Sigmoid colon (tissue), 7 donors: ENCODE results near the gene VDAC1. TPM values are rescaled to one million over a fixed set of nuclear protein-coding genes. Genes with fewer than 3 reads are reported as not detected.

ENCODE experiments used
- DNase-seq: peaks from one replicate; pipeline ENCODE4 v3.0.0-alpha.2; 2019
- H3K27ac ChIP-seq, 4 donors: fragments of 200-600 bp; sonication (generic); one replicate each; pipeline ENCODE4 v1.5.1; 2016 to 2019; ENCODE audit warnings: mild to moderate bottlenecking in 1 of 4
- H3K27me3 ChIP-seq, 3 donors: fragments of 200-600 bp; sonication (generic); one replicate each; pipeline ENCODE4 v1.5.1; 2019; ENCODE audit warnings: mild to moderate bottlenecking in 1 of 3
- H3K36me3 ChIP-seq, 4 donors: fragments of 200-600 bp; sonication (generic); one replicate each; pipeline ENCODE4 v1.5.1; 2016 to 2019
- H3K4me1 ChIP-seq, 4 donors: fragments of 200-600 bp; sonication (generic); one replicate each; pipeline ENCODE4 v1.5.1; 2017 to 2019
- H3K4me3 ChIP-seq, 4 donors: fragments of 200-600 bp; sonication (generic); one replicate each; pipeline ENCODE4 v1.5.1; 2017 to 2019; ENCODE audit warnings: mild to moderate bottlenecking in 2 of 4, moderate library complexity in 1 of 4
- H3K9me3 ChIP-seq, 4 donors: fragments of 200-600 bp in 3 of 4; sonication (generic) in 3 of 4; one replicate each; pipeline versions ENCODE4 v1.5.1 to v1.6.1; 2013 to 2019
- EP300 ChIP-seq, 4 donors: sonication (generic); formaldehyde crosslinking; IDR thresholded peaks; one replicate each; pipeline ENCODE4 v1.6.1; 2017; ENCODE audit warnings: antibody characterized with exemption in 4 of 4
- POLR2A ChIP-seq, 2 donors: fragments of 450-650 bp; IDR thresholded peaks; one replicate each; pipeline ENCODE4 v1.6.1; 2016; ENCODE audit warnings: antibody characterized with exemption in 2 of 2, mild to moderate bottlenecking in 2 of 2, moderate library complexity in 2 of 2
- POLR2AphosphoS5 ChIP-seq, 4 donors: sonication (generic); formaldehyde crosslinking; IDR thresholded peaks; one replicate each; pipeline ENCODE4 v1.6.1; 2017; ENCODE audit warnings: antibody characterized with exemption in 4 of 4
- WGBS, 2 donors: extraction: QIAGEN DNeasy Blood & Tissue Kit; methylation state at CpG; one replicate each; pipeline ENCODE4 v1.1.7; 2013; 5-methylcytosine and 5-hydroxymethylcytosine counted together
- intact Hi-C: fragments of 100-400 bp; cut with DNase I; formaldehyde crosslinking; loops from one replicate; pipeline ENCODE4 v1.15.1; 2023
- polyA plus RNA-seq, 3 donors: library from polyadenylated mRNA; stranded (reverse); fragments of 200-250 nt; gene quantifications; one replicate each; pipeline ENCODE4 v1.2.3, GENCODE V29; 2013
- total RNA-seq, 4 donors: library from RNA; depleted of rRNA; stranded (reverse); fragments of >200 nt; gene quantifications; one replicate each; pipeline ENCODE4 v1.1.0, GENCODE V29; 2016
- TF ChIP-seq, protein P1 (sequence below), 4 experiments: fragments of 450-650 bp in 3 of 4; fragments of 200-600 bp in 1 of 4; IDR thresholded peaks; one replicate each; pipeline ENCODE4 v1.5.1; 2016 to 2019; ENCODE audit warnings: antibody characterized with exemption in 4 of 4, mild to moderate bottlenecking in 3 of 4, moderate library complexity in 2 of 4
- donor health status: healthy with polysubstance abuse.
- donor health status: Bipolar disorder and iron deficiency.
- donor health status: healthy.

VDAC1 gene
- total and polyA plus RNA-seq, 7 donors: 71.3 to 361 (median 99.2) TPM

GRCh38 chr5:134029156-134029555 lies 24.4 kb upstream of the VDAC1 start:
- TF ChIP-seq POLR2AphosphoS5 (IDR thresholded peaks at IDR 0.05) (no peak), EP300 (IDR thresholded peaks at IDR 0.05) (no peak)
- TF ChIP-seq, protein P1, sequence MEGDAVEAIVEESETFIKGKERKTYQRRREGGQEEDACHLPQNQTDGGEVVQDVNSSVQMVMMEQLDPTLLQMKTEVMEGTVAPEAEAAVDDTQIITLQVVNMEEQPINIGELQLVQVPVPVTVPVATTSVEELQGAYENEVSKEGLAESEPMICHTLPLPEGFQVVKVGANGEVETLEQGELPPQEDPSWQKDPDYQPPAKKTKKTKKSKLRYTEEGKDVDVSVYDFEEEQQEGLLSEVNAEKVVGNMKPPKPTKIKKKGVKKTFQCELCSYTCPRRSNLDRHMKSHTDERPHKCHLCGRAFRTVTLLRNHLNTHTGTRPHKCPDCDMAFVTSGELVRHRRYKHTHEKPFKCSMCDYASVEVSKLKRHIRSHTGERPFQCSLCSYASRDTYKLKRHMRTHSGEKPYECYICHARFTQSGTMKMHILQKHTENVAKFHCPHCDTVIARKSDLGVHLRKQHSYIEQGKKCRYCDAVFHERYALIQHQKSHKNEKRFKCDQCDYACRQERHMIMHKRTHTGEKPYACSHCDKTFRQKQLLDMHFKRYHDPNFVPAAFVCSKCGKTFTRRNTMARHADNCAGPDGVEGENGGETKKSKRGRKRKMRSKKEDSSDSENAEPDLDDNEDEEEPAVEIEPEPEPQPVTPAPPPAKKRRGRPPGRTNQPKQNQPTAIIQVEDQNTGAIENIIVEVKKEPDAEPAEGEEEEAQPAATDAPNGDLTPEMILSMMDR (IDR thresholded peaks at IDR 0.05): no peak
- H3K9me3 ChIP-seq: no peaks in the 10 kb centered on the region
- no peaks in the 10 kb centered on the region for H3K36me3 ChIP-seq
- no peak overlapping the region for H3K4me3 ChIP-seq
- no peaks in the 10 kb centered on the region for H3K4me1 ChIP-seq
- 55 to 90% methylated on average over 2 of the region's 2 CpGs for WGBS, 2 donors
- no peak for DNase-seq
- H3K27ac ChIP-seq: no peak overlapping the region
- intact Hi-C loops: no loop called here
- no peaks in the 10 kb centered on the region for H3K27me3 ChIP-seq

DNA sequence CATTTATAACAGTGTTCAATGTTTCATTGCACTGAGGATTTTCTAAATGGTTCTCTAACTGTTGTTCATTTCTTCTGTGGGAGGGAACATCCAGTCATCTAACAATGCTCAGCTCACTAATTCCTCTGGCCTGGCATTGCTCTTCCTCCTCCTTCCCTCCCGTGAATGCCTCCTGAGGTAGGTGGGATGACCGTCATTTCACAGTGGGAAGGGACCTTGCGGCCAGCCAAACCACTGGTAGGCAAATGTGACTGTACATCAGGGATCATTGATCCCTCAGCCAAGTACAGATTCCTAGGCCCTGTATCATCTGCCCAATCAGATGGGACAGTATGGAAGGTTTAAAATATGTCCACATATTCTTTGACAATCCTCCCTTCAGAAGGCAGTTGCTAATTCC lies 23.7 kb upstream of the VDAC1 start:
- 96 to 98% methylated on average over 3 of the region's 3 CpGs for WGBS, 2 donors
- no peak for DNase-seq
- H3K27ac ChIP-seq: no peak overlapping the region

GRCh38 chr5:134027288-134027615 lies 22.5 kb upstream of the VDAC1 start:
- WGBS, 2 donors: 93 to 95% methylated on average over 5 of the region's 5 CpGs
- no peak for DNase-seq
- H3K27ac ChIP-seq: no peak overlapping the region
- no peak overlapping the region for H3K4me3 ChIP-seq
- TF ChIP-seq EP300 (IDR thresholded peaks at IDR 0.05) (no peak), POLR2A (IDR thresholded peaks at IDR 0.05) (no peak), POLR2AphosphoS5 (IDR thresholded peaks at IDR 0.05) (no peak)
- TF ChIP-seq, protein P1 (IDR thresholded peaks at IDR 0.05): no peak
- H3K36me3 ChIP-seq: no peaks in the 10 kb centered on the region
- H3K9me3 ChIP-seq: no peaks in the 10 kb centered on the region
- intact Hi-C loops: no loop called here
- H3K27me3 ChIP-seq: no peaks in the 10 kb centered on the region
- no peaks in the 10 kb centered on the region for H3K4me1 ChIP-seq

More for the DNA sequence above, 23.7 kb upstream of the VDAC1 start:
- H3K36me3 ChIP-seq: no peaks in the 10 kb centered on the region
- intact Hi-C loops: no loop called here
- H3K4me3 ChIP-seq: no peak overlapping the region
- H3K9me3 ChIP-seq: no peaks in the 10 kb centered on the region
- H3K4me1 ChIP-seq: no peaks in the 10 kb centered on the region
- no peaks in the 10 kb centered on the region for H3K27me3 ChIP-seq
- no peak for TF ChIP-seq POLR2A (IDR thresholded peaks at IDR 0.05)
- TF ChIP-seq, protein P1 (IDR thresholded peaks at IDR 0.05): no peak
- no peak for TF ChIP-seq POLR2AphosphoS5 (IDR thresholded peaks at IDR 0.05)
- no peak for TF ChIP-seq EP300 (IDR thresholded peaks at IDR 0.05)

- H3K27ac ChIP-seq: no peak overlapping the region
- H3K9me3 ChIP-seq: no peaks in the 10 kb centered on the region
- no peaks in the 10 kb centered on the region for H3K36me3 ChIP-seq
- no peaks in the 10 kb centered on the region for H3K27me3 ChIP-seq
- WGBS, 2 donors: 54 to 65% methylated on average over 6 of the region's 6 CpGs
- H3K4me1 ChIP-seq: no peaks in the 10 kb centered on the region
- intact Hi-C loops: no loop called here
- H3K4me3 ChIP-seq: no peak overlapping the region
- TF ChIP-seq, protein P1 (IDR thresholded peaks at IDR 0.05): no peak
- TF ChIP-seq POLR2AphosphoS5 (IDR thresholded peaks at IDR 0.05) (no peak), EP300 (IDR thresholded peaks at IDR 0.05) (no peak), POLR2A (IDR thresholded peaks at IDR 0.05) (no peak)
- DNase-seq: no peak
Measured at GRCh38 chr5:134026521-134027287, 21.9 kb upstream of the VDAC1 start.

GRCh38 chr5:134025786-134026185 lies 21.0 kb upstream of the VDAC1 start:
- DNase-seq: no peak

More at GRCh38 chr5:134025786-134026185, 21.0 kb upstream of the VDAC1 start:
- intact Hi-C loops: no loop called here
- TF ChIP-seq, protein P1 (IDR thresholded peaks at IDR 0.05): no peak
- no peak for TF ChIP-seq POLR2AphosphoS5 (IDR thresholded peaks at IDR 0.05)
- H3K4me1 ChIP-seq: no peaks in the 10 kb centered on the region
- no peaks in the 10 kb centered on the region for H3K27me3 ChIP-seq
- no peaks in the 10 kb centered on the region for H3K9me3 ChIP-seq
- 75 to 87% methylated on average over 5 of the region's 5 CpGs for WGBS, 2 donors
- H3K4me3 ChIP-seq: no peak overlapping the region
- H3K27ac ChIP-seq: no peak overlapping the region
- H3K36me3 ChIP-seq: no peaks in the 10 kb centered on the region
